Karpas-422 (cell line): Measurements from ENCODE around the gene MYH13. TPM values are rescaled to one million over a fixed set of nuclear protein-coding genes. Genes with fewer than 3 reads are reported as not detected.

Source experiments
- DNase-seq: peaks from one replicate; pipeline ENCODE4 v3.0.0-alpha.2; 2015
- H2AFZ ChIP-seq: fragments of 200-600 bp; sonication (generic); 2 replicates; pipeline ENCODE4 v1.6.1; 2014; ENCODE audit warnings: antibody characterized with exemption, low read length, mixed read lengths
- H3K27ac ChIP-seq: fragments of 200-600 bp; sonication (generic); 2 replicates; pipeline ENCODE4 v1.5.1; 2014; ENCODE audit warnings: mild to moderate bottlenecking, low read length, moderate library complexity
- H3K27me3 ChIP-seq: fragments of 200-600 bp; sonication (generic); 2 replicates; pipeline ENCODE4 v1.6.1; 2014; ENCODE audit warnings: low read length, mixed read lengths
- H3K36me3 ChIP-seq: fragments of 200-600 bp; sonication (generic); 2 replicates; pipeline ENCODE4 v1.6.1; 2014; ENCODE audit warnings: low read length, mixed read lengths; ENCODE audit not compliant: insufficient read depth
- H3K4me1 ChIP-seq: fragments of 200-600 bp; sonication (generic); 2 replicates; pipeline ENCODE4 v1.6.1; 2014; ENCODE audit warnings: mild to moderate bottlenecking, low read length, mixed read lengths
- H3K4me2 ChIP-seq: fragments of 200-600 bp; sonication (generic); 2 replicates; pipeline ENCODE4 v1.6.1; 2014; ENCODE audit warnings: low read length, low read depth, mild to moderate bottlenecking; ENCODE audit not compliant: poor library complexity, severe bottlenecking
- H3K4me3 ChIP-seq: fragments of 200-600 bp; sonication (generic); 2 replicates; pipeline ENCODE4 v1.5.1; 2014; ENCODE audit warnings: mild to moderate bottlenecking, antibody characterized with exemption, low read length, mixed read lengths
- H3K79me2 ChIP-seq: fragments of 200-600 bp; sonication (generic); 2 replicates; pipeline ENCODE4 v1.6.1; 2014; ENCODE audit warnings: mild to moderate bottlenecking, low read length, mixed read lengths
- H3K9ac ChIP-seq: fragments of 200-600 bp; sonication (generic); 2 replicates; pipeline ENCODE4 v1.6.0; 2014; ENCODE audit warnings: low read length
- H3K9me2 ChIP-seq: fragments of 200-600 bp; sonication (generic), shearing (Covaris generic); replicated peaks from 2 replicates; pipeline ENCODE4 v1.6.0; 2014; ENCODE audit warnings: mild to moderate bottlenecking, low read length, moderate library complexity; ENCODE audit not compliant: insufficient read depth
- H3K9me3 ChIP-seq: fragments of 300-700, 200-600 bp; sonication (generic); 2 replicates; pipeline ENCODE4 v1.6.1; 2014; ENCODE audit warnings: low read length, mixed read lengths
- H4K20me1 ChIP-seq: fragments of 200-600 bp; sonication (generic); 2 replicates; pipeline ENCODE4 v1.6.1; 2014; ENCODE audit warnings: mild to moderate bottlenecking, antibody characterized with exemption, low read length, low read depth; ENCODE audit not compliant: insufficient read depth
- total RNA-seq: library from RNA; depleted of rRNA; stranded (reverse); fragments of >200 nt; shearing (Covaris generic); gene quantifications from 2 replicates; pipeline ENCODE4 v1.2.3, GENCODE V29; 2014; ENCODE audit warnings: low replicate concordance

The MYH13 gene
- total RNA-seq, 1 experiment from 2014 or later = not detected

DNA sequence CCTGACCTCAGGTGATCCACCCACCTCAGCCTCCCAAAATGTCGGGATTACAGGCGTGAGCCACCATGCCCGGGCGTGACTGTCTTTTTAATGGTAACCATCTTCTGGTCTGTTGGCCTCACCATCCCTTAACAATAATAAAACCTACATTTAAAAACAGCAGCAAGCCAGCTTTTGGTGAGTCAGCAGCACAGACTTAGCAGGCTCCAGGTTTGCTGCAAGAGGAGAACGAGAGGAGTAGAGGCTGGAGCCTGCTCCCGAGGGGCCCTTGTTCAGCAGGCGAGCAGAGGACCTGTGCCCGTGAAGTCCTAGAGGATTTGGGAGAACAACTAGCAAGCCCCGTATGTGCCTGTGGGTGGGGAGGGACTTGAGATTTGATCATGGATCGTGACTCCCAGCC, 35.7 kb downstream of the MYH13 start:
- Histone ChIP-seq H3K4me2 (no peak overlapping the region), H3K9ac (no peak overlapping the region), H3K36me3 (no peaks in the 10 kb centered on the region), H3K9me3 (no peaks in the 10 kb centered on the region), H3K9me2 (no peaks in the 10 kb centered on the region), H3K4me1 (no peaks in the 10 kb centered on the region; the same call in 1 of the 2 replicates), H3K4me3 (no peak overlapping the region), H3K27ac (no peak overlapping the region), H3K27me3 (no peaks in the 10 kb centered on the region), H4K20me1 (no peaks in the 10 kb centered on the region), H3K79me2 (no peaks in the 10 kb centered on the region), H2AFZ (no peak overlapping the region)
- no peak for DNase-seq

DNA sequence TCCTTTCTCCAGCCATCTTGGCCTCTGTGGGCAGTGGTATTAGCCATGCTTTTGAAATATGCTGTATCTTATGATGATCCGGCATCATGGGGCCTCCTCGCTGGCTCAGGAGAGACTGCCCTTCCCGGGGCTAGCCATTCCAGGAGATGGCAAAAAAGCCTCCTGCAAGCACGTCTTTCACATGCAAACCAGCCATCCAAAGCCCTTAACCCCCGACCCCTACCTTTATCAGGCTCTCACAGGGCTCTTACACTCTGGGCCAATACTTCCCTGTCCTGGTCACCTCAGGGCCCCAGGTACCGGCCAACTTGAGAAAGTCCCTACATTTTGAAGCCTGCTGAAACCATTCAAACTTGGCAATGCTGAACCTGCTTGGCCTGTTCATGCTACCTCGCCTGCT, 36.4 kb downstream of the MYH13 start:
- H2AFZ ChIP-seq = no peak overlapping the region
- H3K36me3 ChIP-seq = no peaks in the 10 kb centered on the region
- no peaks in the 10 kb centered on the region; the same call in 1 of the 2 replicates for H3K4me1 ChIP-seq
- DNase-seq = no peak
- no peak overlapping the region for H3K4me2 ChIP-seq
- no peaks in the 10 kb centered on the region for H3K9me3 ChIP-seq
- no peak overlapping the region for H3K27ac ChIP-seq
- no peaks in the 10 kb centered on the region for H3K9me2 ChIP-seq
- H3K79me2 ChIP-seq = no peaks in the 10 kb centered on the region
- no peaks in the 10 kb centered on the region for H4K20me1 ChIP-seq
- H3K4me3 ChIP-seq = no peak overlapping the region
- H3K9ac ChIP-seq = no peak overlapping the region
- H3K27me3 ChIP-seq = no peaks in the 10 kb centered on the region

DNA sequence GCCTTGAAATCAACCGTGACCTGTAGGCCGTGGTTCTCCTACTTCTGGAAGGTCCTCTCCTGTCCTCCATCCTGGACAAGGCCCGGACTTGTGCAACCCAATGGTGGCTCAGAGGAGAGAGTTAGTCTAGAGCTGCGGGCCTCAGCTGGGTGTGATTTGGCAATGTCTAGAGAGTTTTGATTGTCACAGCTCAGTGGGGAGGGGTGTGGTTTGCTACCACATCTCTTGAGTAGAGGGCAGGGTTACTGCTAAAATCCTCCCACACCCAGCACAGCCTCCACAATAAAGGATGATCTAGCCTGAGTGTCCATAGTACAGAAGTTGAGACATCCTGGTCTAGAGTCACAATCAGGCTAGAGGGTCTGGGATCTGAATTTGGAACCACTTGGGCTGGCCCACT, 40.3 kb downstream of the MYH13 start:
- Histone ChIP-seq H4K20me1 (no peaks in the 10 kb centered on the region), H3K9me3 (no peaks in the 10 kb centered on the region), H3K79me2 (no peaks in the 10 kb centered on the region), H3K4me3 (no peak overlapping the region), H3K36me3 (no peaks in the 10 kb centered on the region), H3K4me1 (no peaks in the 10 kb centered on the region), H3K27me3 (no peaks in the 10 kb centered on the region), H3K4me2 (no peak overlapping the region), H2AFZ (no peak overlapping the region), H3K27ac (no peak overlapping the region), H3K9ac (no peak overlapping the region), H3K9me2 (no peaks in the 10 kb centered on the region)
- no peak for DNase-seq

DNA sequence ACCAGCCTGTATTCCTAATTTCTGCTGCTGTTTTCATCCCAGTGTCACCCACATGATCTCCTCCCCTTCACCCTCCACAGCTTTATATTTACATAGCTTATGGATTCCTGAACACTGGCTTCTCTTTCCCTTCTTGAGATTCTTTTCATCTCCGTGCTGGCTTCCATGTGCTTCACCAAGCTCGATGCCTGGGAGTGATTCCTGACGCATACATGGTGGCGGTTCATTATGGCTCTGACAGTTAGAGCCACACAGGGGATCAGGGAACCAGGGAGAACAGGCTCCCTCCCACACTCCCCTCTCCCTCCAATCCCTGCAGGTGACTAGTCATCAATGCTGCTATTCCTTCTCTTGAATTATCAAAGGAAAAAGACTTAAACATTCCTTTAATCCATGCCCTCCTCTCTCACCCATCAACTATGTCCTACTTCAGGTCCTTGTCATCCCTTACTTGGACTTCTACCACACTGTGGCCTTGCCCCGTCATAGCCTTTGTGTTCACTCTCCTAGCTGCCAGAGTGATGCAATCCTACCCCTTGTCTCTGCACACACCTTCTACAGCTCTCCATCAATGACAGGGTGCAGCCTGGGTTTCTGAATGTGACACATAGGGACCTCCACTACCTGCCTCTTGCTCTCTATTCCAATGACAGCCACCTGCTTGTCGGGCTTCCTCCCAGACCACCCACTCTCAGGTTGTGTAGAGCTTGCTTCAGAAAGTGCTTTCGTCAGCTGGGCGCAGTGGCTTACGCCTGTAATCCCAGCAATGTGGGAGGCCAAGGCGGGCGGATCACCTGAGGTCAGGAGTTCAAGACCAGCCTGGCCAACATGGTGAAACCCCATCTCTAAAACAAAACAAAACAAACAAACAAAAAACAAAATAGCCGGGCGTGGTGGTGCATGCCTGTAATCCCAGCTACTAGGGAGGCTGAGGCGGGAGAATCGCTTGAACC, 43.6 kb downstream of the MYH13 start:
- Histone ChIP-seq H3K36me3 (no peaks in the 10 kb centered on the region), H3K4me2 (no peak overlapping the region), H3K27ac (no peak overlapping the region), H3K9me3 (no peaks in the 10 kb centered on the region), H3K4me1 (no peaks in the 10 kb centered on the region), H3K79me2 (no peaks in the 10 kb centered on the region), H4K20me1 (no peaks in the 10 kb centered on the region), H3K27me3 (no peaks in the 10 kb centered on the region), H3K9ac (no peak overlapping the region), H2AFZ (no peak overlapping the region), H3K4me3 (no peak overlapping the region), H3K9me2 (no peaks in the 10 kb centered on the region)
- DNase-seq = no peak

DNA sequence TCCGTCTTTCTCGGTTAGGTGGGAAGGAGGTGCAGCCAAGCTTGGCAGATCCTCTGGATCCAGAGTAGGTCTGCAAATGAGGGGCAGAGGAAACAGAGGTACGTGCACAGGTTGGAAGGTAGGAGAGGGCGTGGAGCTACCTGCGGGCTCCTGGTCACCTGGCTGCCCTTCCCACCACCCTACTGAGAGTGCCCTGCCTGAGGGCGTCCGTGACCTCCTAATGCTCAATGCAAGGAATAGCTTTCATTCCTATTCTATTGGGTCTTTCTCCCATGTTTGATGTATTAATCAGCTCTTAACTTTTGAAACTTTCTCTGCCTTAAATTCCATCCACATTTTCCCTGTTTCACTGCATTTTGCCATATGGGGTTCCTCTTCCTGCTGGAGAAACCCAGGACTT, 44.6 kb downstream of the MYH13 start:
- no peaks in the 10 kb centered on the region for H3K9me3 ChIP-seq
- no peaks in the 10 kb centered on the region for H3K4me1 ChIP-seq
- H3K36me3 ChIP-seq = no peaks in the 10 kb centered on the region
- no peaks in the 10 kb centered on the region for H3K9me2 ChIP-seq
- H3K9ac ChIP-seq = no peak overlapping the region
- no peak overlapping the region for H3K4me2 ChIP-seq
- no peaks in the 10 kb centered on the region for H4K20me1 ChIP-seq
- no peak overlapping the region for H2AFZ ChIP-seq
- H3K27me3 ChIP-seq = no peaks in the 10 kb centered on the region
- no peak overlapping the region for H3K27ac ChIP-seq
- no peaks in the 10 kb centered on the region for H3K79me2 ChIP-seq
- DNase-seq = no peak
- H3K4me3 ChIP-seq = no peak overlapping the region

DNA sequence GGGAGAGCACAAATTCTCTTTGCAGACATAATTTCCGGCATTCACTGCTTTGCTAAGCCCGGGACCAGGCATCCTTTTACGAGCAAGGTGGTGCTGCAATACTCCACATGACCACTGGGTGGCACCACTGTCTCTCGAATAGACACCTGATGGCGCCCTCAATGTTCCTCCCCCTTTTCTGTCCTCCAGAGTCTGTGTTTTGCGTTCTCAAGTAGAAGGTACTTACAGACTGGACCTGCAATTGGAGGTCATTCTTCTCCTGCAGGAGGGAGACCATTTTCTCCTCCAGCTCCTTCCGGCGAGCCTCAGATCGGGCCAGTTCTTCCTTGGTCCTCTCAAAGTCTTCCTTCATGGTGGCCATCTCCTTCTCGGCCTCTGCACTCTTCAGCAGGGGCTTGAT, 45.2 kb downstream of the MYH13 start:
- Histone ChIP-seq H3K4me1 (no peaks in the 10 kb centered on the region), H4K20me1 (no peaks in the 10 kb centered on the region), H3K4me2 (no peak overlapping the region), H3K9me2 (no peaks in the 10 kb centered on the region), H3K27ac (no peak overlapping the region), H2AFZ (no peak overlapping the region), H3K79me2 (no peaks in the 10 kb centered on the region), H3K9ac (no peak overlapping the region), H3K4me3 (no peak overlapping the region), H3K27me3 (no peaks in the 10 kb centered on the region), H3K9me3 (no peaks in the 10 kb centered on the region), H3K36me3 (no peaks in the 10 kb centered on the region)
- peak; percentile 95 for DNase-seq

DNA sequence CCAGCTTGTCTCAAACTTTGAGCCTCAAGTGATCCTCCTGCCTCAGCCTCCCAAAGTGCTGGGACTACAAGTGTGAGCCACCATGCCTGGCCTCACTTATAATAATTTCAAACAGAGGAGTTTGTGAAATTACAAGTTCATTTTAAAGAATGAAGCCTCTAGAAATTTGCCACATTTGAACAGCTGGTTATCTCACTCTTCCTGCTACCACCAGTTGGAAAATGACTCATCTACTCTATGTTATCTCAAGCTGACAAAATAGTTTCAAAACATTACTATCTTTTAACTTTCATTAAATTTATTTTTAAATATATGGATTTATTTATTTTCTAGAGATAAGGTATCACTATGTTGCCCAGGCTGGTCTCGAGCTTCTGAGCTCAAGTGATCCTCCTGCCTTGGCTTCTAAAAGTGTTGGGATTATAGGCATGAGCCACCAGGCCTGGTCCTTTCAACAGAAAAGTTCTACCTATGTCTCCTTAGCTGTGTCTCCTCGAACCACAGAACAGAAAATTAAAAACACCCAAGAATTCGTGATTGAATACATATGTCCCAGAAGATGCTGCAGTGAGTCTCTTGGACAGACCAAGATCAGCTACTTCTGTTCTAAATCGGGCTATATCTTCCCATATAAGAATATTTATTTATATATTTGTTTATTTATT, 47.6 kb downstream of the MYH13 start:
- Histone ChIP-seq H4K20me1 (no peaks in the 10 kb centered on the region), H3K36me3 (no peaks in the 10 kb centered on the region), H3K9me3 (no peaks in the 10 kb centered on the region), H3K4me1 (no peaks in the 10 kb centered on the region), H3K9ac (no peak overlapping the region), H3K4me3 (no peak overlapping the region), H3K4me2 (no peak overlapping the region), H3K79me2 (no peaks in the 10 kb centered on the region), H3K27me3 (no peaks in the 10 kb centered on the region), H3K9me2 (no peaks in the 10 kb centered on the region), H2AFZ (no peak overlapping the region), H3K27ac (no peak overlapping the region)
- no peak for DNase-seq

DNA sequence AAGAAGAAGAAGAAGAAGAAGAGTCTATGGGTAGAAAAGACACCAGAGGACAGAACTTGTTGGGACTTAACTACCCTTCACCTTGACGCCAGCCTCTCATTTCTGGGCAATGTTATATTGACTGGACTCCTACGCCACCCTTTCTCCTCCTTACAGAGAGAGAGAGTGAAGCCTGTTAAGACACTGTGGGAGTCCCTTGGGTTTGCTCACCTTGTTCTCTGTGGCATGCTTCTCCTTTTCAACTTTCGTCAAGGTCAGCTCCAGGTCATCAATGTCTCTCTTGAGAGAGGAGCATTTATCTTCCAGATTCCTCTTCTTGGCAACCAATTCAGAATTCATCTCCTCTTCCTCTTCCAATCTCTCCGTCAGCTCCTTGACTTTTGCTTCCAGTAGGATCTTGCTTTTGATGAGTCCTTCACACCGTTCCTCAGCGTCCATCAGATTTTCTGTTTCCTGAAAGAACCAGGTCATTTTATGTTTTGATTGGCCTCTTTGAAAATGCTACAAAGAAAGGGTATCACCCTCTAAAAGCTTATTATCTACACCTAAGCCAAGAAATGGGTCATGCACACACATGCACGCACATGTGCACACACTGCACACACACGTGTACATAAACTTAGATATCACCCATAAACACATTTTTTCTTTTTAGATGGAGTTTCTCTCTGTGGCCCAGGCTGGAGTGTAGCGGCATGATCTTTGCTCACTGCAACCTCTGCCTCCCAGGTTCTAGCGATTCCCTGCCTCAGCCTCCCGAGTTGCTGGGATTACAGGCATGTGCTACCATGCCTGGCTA, 48.8 kb downstream of the MYH13 start:
- Histone ChIP-seq H3K4me2 (no peak overlapping the region), H3K4me1 (no peaks in the 10 kb centered on the region), H2AFZ (no peak overlapping the region), H3K4me3 (no peak overlapping the region), H3K27ac (no peak overlapping the region), H4K20me1 (no peaks in the 10 kb centered on the region), H3K9ac (no peak overlapping the region), H3K36me3 (no peaks in the 10 kb centered on the region), H3K79me2 (no peaks in the 10 kb centered on the region), H3K27me3 (no peaks in the 10 kb centered on the region), H3K9me3 (no peaks in the 10 kb centered on the region), H3K9me2 (no peaks in the 10 kb centered on the region)
- DNase-seq = peak; percentile 52
